GM19324 (cell line): ENCODE data around the gene IL6.
"Not testable (repeated sequence)": the region's sequence is repeated elsewhere in the genome, so short reads cannot be mapped to it uniquely, and the experiment has no call there.

Experiments
- ATAC-seq: cut with Tn5 transposase; IDR thresholded peaks from one replicate; pipeline ENCODE4 v1.9.1; 2021; ENCODE audit warnings: mild to moderate bottlenecking, moderate library complexity; ENCODE audit not compliant: unreplicated experiment, low FRiP score

Gene IL6

DNA sequence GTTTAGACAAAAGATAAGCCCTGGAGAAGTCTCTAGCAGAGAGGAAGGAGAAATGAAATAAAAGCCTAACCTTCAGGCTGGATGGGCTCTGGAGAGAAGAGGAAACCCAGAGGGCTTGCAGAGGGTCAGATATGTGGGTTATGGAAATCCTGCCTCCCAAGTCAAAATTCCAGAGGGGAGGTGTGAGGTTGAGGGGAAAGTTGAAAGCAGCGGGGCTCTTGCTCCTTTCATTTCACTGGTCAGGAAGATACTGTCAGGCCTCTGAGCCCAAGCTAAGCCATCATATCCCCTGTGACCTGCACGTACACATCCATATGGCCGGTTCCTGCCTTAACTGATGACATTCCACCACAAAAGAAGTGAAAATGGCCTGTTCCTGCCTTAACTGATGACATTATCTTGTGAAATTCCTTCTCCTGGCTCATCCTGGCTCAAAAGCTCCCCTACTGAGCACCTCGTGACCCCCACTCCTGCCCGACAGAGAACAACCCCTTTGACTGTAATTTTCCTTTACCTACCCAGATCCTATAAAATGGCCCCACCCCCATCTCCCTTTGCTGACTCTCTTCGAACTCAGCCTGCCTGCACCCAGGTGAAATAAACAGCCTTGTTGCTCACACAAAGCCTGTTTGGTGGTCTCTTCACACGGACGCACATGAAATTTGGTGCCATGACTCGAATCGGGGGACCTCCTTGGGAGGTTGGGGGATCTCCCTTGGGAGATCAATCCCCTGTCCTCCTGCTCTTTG is 23.7 kb upstream of the IL6 start:
- not testable (repeated sequence) for ATAC-seq

DNA sequence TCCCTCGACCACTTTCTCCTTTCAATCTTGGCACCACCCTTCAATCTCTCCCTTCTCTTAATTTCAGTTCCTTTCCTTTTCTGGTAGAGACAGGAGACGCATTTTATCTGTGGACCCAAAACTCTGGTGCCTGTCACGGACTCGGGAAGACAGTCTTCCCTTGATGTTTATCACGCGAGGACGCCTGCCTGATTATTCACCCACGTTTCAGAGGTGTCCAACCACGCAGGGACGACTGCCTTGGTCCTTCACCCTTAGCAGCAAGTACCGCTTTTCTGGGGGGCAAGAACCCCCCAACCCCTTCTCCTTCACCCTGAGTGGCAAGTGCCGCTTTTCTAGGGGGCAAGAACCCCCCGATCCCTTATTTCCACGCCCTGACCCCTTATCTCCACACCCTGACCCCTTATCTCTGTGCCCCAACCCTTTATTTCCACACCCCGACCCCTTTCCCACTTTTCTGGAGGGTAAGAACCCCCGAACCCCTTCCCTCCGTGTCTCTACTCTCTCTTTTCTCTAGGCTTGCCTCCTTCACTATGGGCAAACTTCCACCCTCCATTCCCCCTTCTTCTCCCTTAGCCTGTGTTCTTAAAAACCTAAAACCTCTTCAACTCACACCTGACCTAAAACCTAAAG is 22.9 kb upstream of the IL6 start:
- ATAC-seq = not testable (repeated sequence)

DNA sequence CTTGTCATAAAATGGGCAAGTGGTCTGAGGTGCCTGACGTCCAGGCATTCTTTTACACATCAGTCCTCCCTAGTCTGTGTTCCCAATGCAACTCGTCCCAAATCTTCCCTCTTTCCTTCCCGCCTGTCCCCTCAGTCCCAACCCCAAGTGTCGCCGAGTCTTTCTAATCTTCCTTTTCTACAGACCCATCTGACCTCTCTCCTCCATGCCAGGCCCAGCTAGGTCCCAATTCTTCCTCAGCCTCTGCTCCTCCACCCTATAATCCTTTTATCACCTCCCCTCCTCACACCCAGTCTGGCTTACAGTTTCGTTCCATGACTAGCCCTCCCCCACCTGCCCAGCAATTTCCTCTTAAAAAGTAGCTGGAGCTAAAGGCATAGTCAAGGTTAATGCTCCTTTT is 22.3 kb upstream of the IL6 start:
- not testable (repeated sequence) for ATAC-seq

DNA sequence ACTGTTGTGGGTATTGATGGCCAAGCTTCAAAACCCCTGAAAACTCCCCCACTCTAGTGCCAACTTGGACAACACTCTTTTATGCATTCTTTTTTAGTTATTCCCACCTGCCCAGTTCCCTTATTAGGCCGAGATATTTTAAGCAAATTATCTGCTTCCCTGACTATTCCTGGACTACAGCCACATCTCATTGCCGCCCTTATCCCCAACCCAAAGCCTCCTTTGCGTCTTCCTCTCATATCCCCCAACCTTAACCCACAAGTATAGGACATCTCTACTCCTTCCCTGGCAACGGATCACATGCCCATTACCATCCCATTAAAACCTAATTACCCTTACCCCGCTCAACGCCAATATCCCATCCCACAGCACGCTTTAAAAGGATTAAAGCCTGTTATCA is 21.1 kb upstream of the IL6 start:
- ATAC-seq = not testable (repeated sequence)

DNA sequence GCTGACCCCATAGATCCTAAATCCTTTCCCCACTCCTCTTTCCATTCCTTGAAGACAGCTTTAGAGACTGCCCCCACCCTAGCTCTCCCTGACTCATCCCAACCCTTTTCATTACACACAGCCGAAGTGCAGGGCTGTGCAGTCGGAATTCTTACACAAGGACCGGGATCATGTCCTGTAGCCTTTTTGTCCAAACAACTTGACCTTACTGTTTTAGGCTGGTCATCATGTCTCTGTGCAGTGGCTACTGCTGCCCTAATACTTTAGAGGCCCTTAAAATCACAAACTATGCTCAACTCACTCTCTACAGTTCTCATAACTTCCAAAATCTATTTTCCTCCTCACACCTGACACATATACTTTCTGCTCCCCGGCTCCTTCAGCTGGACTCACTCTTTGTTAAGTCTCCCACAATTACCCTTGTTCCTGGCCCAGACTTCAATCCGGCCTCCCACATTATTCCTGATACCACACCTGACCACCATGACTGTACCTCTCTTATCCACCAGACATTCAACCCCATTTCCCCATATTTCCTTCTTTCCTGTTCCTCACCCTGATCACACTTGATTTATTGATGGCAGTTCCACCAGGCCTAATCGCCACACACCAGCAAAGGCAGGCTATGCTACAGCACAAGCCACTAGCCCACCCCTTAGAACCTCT is 19.8 kb upstream of the IL6 start:
- ATAC-seq = not testable (repeated sequence)

DNA sequence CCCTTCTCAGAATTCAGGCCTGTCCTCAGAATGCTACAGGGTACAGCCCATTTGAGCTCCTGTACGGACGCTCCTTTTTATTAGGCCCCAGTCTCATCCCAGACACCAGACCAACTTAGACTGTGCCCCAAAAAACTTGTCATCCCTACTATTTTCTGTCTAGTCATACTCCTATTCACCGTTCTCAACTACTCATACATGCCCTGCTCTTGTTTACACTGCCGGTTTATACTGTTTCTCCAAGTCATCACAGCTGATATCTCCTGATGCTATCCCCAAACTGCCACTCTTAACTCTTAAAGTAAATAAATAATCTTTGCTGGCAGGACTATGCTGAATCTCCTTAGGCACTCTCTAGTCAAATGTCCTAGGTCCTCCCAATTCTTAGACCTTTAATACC is 18.8 kb upstream of the IL6 start:
- ATAC-seq = not testable (repeated sequence)

DNA sequence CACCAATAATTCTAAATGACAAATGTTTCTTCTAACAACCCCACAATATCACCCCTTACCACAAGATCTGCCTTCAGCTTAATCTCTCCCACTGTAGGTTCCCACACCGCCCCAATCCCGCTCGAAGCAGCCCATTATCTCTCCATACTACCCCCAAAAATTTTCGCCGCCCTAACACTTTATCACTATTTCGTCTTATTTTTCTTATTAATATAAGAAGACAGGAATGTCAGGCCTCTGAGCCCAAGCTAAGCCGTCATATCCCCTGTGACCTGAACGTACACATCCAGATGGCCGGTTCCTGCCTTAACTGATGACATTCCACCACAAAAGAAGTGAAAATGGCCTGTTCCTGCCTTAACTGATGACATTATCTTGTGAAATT is 18.3 kb upstream of the IL6 start:
- not testable (repeated sequence) for ATAC-seq

DNA sequence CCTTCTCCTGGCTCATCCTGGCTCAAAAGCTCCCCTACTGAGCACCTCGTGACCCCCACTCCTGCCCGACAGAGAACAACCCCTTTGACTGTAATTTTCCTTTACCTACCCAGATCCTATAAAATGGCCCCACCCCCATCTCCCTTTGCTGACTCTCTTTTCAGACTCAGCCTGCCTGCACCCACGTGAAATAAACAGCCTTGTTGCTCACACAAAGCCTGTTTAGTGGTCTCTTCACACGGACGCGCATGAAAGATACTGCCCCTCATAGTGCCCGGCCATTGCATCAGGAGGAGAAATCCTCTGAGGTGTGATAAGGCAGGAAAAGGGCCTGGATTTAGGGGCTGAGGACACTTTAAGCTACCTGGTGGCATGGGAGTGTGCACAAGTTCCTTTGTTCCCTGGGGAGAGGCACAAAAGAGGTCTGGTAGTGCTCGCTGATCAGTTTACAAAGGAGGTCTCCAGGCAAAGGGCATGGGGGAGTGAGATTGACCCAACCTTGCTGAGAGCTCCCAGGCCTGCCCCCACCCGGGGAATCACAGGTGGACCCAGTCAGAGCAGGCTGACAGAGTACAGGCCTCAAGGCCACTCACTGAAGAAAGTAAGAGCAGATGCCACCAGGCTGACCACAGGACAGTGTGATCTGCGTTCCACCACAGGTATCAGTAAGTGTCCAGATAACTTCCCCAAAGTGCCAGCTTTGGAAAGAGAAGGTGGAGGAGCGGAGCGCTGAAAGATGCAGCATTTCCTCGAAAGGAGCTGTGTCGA is 17.8 kb upstream of the IL6 start:
- ATAC-seq = not testable (repeated sequence)

DNA sequence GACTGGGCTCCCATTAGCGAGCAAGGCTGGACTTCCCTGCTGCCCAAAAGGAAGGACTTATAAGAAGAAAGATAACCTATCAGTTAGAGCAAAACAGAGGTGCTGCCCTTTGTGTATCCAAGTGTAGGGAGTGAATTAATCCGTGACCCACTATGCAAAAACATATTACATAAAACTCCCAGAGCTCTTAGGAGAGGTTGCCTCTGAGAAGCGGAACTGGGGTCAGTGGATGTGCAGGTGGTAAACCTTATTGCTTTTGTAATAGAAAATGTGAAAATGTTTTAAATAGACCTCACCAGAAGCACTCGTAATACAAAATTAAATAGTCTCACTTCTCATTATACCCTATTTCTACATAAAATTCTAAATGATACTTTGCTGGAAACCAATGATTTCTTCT is 17.1 kb upstream of the IL6 start:
- no peak for ATAC-seq

DNA sequence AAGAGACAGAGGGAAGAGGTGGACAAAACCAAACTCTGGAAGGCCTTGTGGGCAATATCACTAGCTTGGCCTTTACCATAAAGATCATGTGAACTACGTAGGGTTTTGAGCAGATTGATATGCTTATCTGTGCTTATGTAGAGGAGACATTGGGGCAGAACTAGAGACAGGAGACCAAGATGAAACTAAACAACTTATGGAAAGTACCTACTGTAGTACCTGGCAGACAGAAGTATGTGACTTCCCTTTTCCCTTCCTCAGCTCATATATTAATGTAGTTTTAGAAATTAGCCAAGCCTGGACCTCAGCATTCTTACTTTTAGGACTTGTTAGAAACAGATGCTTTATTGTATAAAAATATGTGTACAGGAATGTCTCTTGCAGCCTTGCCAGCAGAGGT is 14.0 kb upstream of the IL6 start:
- no peak for ATAC-seq

DNA sequence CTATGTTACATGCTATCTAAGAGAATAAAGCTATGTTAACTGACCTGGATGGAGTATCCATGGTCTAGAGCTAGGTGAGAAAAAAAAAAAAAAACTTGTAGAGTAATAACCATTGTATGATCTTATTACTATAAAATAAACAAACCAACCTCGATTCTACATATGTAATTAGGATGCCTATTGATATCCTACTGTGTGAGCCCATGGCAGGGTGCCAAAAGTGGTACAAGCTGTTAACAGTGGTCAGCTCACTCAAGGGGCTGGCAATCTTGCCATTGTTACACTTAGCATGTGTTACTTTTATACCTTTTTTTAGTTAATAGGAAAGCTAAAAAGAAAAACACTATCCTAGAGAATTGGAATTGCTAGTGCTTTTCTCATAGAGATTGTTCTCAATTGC is 13.5 kb upstream of the IL6 start:
- ATAC-seq = no peak

DNA sequence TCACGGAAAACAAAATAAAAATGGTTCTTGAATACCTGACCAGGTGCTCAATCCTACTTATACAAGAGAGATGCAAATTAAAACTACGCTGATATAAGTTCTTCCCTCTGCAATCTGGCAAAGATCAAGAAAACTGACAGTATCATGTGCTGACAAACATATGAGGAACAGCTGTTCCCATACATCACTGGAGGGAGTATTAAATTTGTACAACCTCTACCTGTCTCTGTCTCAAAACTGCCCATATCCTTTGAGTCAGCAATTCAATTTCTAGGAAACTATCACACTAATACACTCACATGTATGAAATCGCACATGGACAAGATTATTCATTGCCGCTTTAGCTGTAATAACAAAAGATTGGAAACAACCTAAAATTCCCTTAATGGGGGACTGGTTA is 11.0 kb upstream of the IL6 start:
- no peak for ATAC-seq

DNA sequence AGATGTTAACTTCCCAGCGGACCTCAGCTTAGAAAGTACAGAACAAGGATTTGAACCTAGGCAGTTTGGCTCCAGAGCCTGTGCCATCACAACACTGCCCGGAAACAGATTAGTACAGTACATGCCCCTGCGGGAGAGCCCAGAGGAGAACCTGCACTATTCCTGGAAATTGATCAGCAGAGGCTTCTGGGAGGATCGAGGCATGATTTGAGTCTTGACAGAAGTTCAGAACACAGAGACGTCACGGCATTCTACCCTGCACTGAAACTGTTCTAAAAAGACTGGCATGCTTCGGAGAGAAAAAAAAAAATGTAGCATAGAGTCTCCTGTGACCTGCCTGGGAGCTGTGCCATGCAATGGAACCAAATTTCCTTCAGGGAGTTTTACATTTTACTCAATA is 9.2 kb upstream of the IL6 start:
- ATAC-seq = no peak

DNA sequence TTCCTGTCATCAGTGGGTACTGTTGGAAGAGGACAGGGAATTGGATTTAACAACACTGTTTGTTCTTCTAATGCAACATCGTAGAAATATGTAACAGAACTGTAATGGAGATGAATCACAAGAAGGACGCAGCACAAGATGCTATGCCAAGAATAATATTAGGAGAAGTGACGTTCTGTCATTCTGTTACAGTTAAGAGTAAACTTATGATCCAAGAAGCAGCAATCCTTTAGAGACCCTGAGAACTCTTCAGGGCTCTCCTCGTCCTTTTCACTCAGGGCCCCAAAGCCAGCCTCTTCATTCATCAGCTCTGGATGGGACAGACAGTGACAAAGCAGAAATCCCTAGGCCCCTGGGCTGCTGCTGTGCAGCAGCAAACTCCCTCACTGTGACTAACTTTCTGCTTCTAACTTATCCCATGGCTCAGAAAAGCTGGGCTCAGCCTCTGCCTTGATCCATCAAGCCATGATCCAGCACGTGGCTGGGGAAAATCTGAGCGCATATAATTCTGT is 8.7 kb upstream of the IL6 start:
- ATAC-seq = no peak

DNA sequence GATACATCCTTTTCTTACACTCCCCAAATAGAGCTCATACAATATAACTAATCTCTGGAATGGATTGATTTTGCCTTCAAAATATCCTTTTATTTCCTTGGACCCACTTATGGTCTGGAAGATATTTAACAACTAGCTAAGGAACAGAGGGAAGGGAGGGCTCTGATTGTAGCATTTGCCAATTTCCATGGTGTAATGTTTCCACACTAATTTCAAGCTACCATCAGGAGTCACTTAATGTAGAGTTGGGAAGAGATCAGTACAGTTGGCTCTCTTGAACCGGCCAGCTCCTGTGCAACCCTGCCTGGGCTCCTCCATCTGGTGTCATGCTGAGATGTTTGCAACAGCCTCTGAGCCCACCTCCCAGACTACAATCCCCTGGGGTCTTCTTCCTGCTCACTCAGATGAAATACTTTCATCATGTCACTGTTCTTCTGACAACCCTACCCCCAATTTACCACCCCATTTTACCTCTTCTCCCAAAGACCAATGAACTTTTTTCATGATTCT is 8.0 kb upstream of the IL6 start:
- no peak for ATAC-seq

DNA sequence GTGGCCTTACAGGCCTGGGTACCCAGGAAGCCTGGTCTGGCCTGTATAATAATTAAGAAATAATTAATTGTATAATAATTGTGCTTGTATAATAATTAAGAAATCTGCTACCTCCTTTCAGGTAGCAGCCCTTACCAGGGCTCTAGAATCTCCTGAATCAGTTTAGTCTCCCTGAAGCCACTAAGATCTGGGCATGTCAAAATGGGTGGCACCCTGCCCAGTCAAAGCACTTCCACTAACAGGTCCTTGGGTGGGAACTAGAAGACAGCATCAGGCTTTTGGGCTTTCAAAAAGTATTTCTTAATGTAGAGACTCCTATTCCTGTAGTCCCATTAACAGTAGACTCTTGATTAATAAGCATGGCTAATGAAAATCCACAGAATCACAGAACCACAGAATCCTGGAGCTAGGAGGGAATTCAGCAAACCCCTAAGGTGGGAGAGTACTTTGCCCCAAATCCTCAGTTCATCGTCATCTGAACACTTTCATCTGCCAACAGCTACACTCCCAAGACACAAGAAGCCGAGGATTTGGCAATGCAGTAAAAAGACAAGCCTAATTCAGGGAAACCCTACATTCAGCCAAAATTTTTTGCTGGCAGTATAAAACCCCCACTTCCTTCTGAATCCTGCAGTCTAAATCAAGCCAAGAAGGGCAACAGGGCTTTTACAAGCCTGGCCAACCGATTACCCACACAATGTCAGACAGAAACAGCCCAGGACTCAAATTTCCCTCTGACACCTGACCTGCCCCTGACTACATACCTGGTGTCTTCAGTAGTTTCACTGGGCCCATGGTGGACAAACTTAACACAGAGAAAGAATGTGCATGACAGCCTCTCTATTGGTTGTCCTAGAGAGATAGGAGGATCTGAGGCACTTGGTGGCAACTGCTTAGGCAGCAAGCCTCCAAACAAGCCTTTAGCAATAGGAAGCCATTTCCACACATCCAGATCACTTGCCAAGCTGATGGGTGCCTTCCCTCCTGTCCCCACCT is 5.9 kb upstream of the IL6 start:
- ATAC-seq = no peak

DNA sequence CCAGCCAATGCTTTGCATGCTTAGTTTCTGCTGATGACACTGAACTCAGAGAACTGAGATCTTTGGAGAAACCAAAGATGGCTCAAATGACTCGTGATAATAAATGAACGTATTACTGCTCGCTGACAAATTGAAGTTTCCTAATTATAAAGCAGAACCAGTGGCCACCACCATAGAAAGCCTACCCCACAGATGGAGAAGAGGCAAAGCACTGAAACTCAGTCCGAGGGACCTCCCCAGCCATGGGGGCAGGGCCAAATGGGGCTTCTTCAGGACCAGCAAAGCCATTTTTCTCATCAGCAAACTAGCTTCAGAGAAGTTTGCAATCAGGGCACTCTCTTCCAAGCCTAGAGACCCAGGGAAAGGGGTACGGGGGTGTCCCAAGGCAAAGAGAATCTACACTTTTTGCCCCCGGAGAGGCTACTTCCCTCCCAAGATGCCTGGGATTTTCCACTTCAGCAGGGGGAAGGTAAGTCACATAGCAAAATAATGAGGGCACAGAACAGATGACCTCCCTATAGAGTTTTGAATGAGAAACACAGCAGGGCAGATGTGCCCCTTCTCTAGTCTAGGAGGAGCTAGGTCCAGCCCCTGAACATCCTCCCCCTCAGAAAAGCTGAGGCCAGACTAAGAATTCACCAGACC is 4.3 kb upstream of the IL6 start:
- no peak for ATAC-seq

DNA sequence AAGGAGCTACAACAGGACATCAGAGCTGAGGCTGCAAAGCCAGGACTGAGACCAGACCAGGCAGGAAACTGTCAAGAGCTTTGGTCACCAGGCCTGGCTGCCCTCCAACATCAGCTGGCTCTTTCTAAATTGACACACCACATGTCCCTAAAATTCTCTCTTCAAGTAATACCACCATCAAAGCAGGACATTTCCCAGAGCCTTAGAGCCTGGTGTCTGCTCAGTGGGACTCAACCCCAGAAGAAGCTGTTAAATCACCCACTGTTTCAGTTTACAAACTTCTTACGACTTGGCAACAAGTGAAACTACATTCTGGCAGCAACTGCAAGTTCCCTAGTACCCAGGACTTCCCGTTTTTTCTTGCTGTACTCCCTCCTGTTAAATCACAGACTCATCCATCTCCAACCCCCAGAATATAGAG is 3.8 kb upstream of the IL6 start:
- ATAC-seq = no peak

DNA sequence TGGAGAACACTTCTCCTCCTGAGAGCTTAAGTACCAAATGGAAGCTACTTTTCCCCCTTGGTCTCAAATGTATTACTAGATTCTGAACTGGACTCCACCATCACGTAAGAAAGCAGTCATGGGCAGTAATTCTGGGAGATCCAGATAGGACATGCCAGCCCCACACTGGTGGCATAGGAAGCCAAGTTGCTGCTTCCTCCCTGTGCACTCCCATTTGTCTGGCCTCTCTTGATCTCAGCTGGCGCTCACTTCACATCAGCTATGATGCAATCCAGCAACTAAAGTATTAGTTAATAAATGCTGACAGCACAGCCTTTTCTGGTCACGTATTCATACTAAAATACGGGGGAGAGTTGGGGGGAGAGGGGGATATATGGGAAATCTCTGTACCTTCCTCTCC is 3.4 kb upstream of the IL6 start:
- ATAC-seq = no peak
